ENCODE data around the gene NT5DC3.

DNA sequence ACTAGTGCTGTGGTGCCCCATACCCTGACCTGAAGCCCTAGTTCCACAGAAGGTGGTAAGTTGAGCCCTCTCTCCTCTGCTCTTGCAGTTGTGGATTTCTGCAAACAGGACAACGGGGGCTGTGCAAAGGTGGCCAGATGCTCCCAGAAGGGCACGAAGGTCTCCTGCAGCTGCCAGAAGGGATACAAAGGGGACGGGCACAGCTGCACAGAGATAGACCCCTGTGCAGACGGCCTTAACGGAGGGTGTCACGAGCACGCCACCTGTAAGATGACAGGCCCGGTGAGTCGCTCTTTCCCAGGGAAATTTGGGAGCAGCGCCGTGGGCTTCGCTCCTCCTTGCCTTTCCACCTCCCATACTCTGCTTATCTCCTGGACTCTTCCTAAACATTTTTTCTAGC is 92.2 kb downstream of the NT5DC3 start:
- TF ChIP-seq POLR2A (IDR thresholded peaks at IDR 0.05; ENCODE audit: low read length) (no peak), GATA1 (IDR thresholded peaks at IDR 0.05; ENCODE audit: low read depth, low read length) (no peak)

All from erythroblast (primary cell).